ENCODE data around the gene SLC1A1. TPM values are rescaled to one million over a fixed set of nuclear protein-coding genes. Genes with fewer than 3 reads are reported as not detected.
"Not testable (repeated sequence)": the region's sequence is repeated elsewhere in the genome, so short reads cannot be mapped to it uniquely, and the experiment has no call there.

The SLC1A1 gene
- total RNA-seq, 2 donors from 2014 or later, result 2.5 to 4.2 TPM

DNA sequence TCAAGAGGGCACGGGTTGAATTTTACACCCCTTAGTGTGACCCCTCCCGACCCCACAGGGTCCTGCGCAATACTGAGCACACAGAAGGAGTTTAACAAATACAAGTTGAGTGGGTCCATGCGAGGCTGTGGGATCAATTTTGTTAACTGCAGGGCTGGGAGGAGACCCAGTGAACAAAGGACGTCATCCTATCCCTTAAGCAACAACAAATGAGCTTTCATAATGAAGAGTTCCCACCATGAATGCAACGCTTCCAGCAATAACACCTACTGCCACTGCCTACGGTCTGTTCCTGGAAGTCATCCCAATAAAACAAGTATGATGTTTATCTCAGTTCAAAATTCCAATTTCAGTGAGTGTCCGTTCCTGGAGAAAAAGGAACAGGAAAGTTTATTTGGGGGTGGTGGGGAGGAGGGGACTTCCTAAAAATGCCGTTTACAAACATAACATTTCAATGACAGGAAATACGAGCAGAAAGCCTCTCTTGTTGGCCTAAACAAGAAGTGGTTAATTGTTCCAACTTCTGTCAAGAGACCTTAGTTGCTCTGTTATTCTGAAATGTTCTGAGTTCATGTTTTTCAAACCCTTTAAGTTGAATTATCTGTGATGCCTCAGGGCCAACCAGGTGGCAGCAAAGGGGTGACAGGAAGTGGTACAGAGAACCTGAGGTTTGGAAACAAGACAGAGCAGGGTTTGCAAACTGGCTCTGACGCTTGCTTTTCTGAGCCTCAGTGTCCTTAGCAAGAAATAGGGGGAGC is 106.1 kb downstream of the SLC1A1 start:
- DNase-seq (ENCODE audit: low spot score), result no peak
- intact Hi-C loops (cut with DNase I), result no loop called here

DNA sequence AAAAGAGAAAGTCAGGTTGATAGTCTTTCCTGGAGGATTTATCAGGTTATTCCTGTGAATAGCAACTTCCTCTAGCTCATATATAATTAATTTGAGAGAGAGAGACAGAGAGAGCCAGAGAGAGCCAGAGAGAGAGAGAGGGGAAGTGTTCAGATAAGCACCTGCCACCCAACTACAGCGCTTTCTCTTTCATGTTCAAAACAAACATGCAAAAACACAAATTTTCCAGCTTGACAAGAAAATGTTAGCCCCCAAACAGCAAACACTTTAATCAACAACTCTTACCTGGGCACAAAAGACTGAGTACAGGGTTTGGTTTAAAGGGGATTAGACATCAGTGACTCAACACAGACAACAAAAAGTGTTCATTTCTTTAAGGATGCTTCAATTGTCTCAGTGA is 110.1 kb downstream of the SLC1A1 start:
- DNase-seq (ENCODE audit: low spot score), result no peak
- intact Hi-C loops (cut with DNase I), result no loop called here

DNA sequence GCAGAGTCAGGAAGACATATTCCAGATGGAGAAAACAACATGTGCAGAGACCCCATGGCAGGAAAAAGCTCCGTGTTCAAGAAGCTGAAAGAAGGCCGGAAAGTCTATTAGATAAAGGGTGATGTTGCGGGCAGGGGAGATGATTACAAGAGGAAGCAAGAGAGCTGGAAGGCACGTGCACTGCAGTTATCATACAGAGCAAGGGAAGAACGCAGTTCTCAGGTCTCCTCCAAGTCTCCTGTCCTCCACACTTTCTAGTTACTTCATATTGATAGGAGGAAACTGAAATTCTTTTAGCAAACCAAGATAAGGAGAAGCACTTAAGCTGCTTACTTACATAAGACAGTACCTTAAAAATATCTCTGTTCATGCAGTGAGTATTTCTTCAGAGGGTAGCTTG is 113.6 kb downstream of the SLC1A1 start:
- DNase-seq (ENCODE audit: low spot score), result no peak
- intact Hi-C loops (cut with DNase I), result no loop called here

DNA sequence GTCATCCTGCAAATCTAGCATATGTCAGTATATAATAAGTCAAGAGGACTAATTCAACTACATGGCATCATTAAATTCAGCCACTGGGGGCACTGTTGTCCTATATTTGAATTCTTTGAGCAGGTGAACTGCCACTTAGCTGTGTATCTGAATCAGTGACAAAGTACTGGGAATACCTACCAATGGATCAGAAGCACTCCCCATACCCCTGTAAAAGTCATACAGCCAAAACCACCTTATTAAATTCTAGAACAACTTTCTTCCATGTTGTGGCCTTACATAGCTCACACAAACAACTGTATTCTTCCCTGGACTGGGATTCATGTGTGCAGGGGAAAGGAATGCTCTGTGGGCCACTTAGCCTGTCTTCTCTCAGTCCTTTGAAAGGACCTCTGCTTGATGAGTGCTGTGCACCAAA is 114.4 kb downstream of the SLC1A1 start:
- DNase-seq (ENCODE audit: low spot score), result no peak
- intact Hi-C loops (cut with DNase I), result no loop called here

DNA sequence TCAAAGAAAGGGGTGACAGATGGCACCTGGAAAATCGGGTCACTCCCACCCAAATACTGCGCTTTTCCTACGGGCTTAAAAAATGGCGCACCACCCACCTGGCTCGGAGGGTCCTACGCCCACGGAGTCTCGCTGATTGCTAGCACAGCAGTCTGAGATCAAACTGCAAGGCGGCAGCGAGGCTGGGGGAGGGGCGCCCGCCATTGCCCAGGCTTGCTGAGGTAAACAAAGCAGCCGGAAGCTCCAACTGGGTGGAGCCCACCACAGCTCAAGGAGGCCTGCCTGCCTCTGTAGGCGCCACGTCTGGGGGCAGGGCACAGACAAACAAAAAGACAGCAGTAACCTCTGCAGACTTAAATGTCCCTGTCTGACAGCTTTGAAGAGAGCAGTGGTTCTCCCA is 115.8 kb downstream of the SLC1A1 start:
- DNase-seq (ENCODE audit: low spot score); intact Hi-C loops (cut with DNase I): not testable (repeated sequence)

DNA sequence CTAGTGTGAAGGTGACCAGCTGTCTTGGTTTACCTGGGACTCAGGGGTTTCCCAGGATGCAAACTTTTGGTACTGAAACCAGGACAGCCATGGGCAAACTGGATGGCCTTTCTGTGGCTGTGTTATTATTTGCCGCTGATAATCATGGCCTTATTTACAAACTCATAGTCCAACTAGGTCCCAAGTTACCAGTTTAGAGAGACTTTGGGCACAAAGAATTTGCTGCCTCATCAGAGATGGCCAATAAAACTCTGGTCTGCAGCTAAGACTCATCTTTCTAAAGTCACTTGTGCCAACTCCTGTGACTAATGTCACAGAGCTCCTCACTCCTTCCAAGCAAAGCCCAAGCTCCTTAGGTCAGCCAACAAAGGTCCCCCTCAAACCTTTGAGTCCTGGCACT is 124.4 kb downstream of the SLC1A1 start:
- intact Hi-C loops (cut with DNase I), result no loop called here
- DNase-seq (ENCODE audit: low spot score), result no peak

DNA sequence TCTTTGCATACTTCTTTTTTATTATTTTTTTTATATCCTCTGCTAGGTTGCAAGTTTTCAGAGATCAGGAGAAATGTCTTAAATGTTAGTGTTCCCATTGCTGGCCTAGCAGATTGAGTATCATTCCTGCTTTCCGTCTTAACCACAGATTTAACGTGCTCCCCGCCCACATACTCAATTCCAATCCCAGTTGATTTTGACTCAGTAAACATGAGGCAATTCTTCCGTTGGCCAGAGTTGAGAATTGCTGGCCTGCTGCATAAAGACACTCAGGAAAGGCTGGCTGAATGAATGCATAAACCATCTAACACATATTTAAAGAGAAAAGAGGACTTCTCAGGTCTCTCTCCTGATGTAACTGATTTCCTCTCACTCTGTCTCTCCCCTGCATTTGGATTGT is 125.0 kb downstream of the SLC1A1 start:
- DNase-seq (ENCODE audit: low spot score), result no peak

DNA sequence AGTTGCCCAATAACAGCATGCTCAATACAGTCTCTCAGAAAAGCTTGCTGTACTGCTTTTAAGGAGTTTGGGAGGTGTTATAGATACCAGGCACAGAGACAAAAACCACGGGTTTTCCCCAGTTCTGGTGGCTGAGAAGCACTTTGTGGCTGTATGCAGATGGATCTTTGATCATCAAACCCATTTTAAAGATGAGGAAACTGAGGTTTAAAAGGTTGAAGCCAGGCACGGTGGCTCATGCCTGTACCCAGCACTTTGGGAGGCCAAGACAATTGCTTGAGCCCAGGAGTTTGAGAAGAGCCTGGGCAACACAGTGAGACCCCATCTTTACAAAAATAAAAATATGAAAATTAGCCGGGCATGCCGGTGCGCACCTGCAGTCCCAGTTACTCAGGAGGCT is 125.5 kb downstream of the SLC1A1 start:
- DNase-seq (ENCODE audit: low spot score), result no peak
- intact Hi-C loops (cut with DNase I), result no loop called here

More for the DNA sequence above, 125.0 kb downstream of the SLC1A1 start:
- intact Hi-C loops (cut with DNase I), result no loop called here

DNA sequence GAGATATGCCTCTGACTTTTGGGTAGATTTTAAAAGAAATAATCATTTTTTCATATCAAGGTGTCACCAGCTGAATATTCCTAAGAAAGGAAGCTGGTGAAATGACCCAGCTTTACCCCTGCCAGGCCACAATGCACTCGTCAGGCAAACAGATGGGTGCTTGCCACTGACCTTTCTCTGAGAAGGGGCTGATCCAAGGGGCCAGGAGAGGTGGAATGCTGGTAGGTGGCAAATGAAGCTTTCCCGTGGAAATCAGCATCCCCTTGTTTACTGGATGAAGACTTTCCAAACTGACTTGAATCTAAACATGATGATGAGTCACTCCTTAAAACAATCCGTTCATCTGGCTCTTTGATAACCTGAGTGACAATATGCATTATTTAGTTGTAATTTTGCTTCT is 127.5 kb downstream of the SLC1A1 start:
- intact Hi-C loops (cut with DNase I), result no loop called here

DNA sequence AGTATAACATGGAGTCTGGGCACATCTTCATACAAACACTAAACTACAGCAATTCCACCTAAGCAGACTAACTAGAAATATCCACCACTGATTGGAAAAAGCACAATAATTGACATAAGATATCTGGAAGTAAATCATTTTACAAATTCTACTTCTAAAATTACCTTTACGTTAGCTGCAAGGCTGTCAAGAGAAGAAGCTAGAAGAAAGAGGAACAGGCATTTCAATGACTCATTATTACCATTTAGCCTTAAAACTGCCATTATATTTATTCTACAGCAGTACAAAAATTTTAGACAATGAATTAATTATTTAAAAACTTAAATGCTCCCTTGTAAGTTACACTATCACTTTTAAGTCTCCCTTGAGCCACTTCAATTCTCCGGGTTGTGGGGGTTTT is 128.4 kb downstream of the SLC1A1 start:
- no peak for DNase-seq (ENCODE audit: low spot score)
- intact Hi-C loops (cut with DNase I), result no loop called here

More for the DNA sequence above, 127.5 kb downstream of the SLC1A1 start:
- DNase-seq (ENCODE audit: low spot score), result no peak

DNA sequence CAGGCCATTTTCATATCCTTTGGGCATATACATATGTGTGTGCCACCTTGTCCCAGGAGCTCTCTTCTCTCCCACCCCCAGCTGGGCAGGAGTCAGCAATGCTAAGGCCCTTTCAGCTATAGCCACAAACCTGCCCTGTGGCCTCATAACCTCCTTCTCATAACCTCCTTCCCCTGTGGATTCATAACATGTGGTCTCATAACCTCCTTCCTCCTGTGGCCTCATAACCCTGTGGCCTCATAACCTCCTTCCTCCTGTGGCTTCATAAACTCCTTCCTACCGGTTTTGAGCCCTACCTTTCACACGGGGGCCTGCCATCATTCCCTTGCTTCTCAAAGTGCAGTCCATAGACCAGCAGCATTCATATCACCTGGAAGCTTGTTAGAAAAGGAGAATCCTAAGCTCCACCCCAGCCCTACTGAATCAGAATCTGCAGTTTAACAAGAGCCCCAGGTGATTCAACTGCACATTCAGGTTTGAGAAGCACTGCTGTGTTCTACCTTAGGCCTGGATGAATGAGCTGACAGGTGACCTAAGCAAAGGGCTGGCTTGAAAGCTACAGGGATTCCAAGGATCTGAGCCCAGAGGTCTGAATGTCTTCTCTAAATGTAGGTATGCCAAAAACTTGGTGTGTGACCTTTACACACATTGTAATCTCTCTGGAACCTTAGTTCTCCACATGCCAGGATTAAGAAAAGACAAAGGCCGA is 129.9 kb downstream of the SLC1A1 start:
- no peak for DNase-seq (ENCODE audit: low spot score)
- intact Hi-C loops (cut with DNase I), result no loop called here

DNA sequence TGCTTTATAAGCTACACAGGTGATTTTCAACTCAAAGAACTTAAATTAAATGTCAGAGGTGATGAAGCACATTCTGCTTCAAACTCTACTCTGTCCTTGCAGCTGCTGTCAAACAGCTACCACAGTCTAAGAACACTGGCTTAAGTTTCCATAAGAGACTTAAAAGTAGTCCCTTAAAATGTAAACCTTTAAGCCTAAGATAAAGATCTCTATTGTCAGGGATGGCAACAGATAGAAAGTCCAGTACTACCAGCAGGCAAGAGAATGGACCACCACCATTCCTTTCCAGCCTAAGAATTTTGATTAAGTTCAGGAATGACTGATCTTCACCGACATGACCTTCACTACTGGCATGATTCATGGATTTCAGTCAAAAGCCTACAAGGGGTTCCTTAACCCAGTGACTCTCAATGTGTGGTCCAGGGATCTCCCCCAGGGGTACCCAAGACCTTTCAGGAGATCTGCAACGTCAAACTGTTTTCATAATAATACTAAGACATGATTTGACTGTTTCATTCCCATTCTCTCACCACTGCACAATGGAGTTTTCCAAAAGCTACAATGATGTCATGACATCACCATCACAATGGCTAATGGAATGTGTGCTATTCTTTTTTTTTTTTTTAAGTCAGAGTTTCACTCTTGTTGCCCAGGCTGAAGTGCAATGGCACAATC is 130.8 kb downstream of the SLC1A1 start:
- no peak for DNase-seq (ENCODE audit: low spot score)
- intact Hi-C loops (cut with DNase I), result no loop called here

DNA sequence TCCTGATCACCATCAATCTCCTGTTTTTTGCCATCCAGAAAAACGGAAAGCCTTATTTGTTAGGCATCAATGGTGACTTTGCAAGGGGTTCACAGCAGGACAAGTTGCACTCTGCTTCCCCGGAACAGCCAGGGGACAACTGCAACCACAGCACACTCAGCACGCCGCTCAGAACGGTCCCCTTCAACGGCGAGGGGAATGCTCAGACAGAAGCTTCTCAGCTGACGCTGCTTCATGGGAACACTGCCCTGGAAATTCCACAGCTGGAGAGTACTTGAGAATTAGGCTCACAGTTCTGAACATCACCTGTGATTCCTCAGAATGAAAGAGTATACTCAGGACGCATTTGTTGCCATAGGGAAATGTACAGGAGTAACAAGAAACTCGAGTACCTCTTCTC is 131.7 kb downstream of the SLC1A1 start:
- intact Hi-C loops (cut with DNase I), result no loop called here
- no peak for DNase-seq (ENCODE audit: low spot score)

DNA sequence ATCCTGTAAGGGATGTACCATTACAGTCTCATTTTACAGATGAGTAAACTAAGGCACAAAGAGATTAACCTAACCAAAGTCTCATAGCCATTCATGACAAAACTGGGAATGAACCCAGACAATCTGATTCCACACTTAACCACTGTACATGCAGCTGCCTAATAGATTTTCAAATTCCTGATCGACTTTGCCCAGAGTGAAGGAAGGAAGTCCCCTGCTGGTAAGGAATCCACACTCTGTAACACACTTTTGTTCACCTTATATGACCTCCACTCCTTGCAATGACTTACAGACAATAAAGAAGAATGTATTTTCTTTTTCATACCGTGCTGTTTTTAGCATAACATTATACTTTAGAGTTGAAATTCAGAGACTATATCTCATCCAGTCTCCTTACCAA is 140.6 kb downstream of the SLC1A1 start:
- intact Hi-C loops (cut with DNase I), result loop anchor here in 1 of 2 donors (10.0 kb wide), 1 partner anchor 246 kb away; no protein-coding TSS in a partner anchor
- DNase-seq (ENCODE audit: low spot score), result no peak

Other genes starting within 250 kb of the SLC1A1 start
- gene GLIS3, start 190.4 kb upstream of the SLC1A1 start, total RNA-seq, result 10 to 100 TPM; 32.2 to 53.1 TPM
- 1 to 10 TPM; 4.3 to 4.9 TPM for gene PLPP6, start 171.8 kb downstream of the SLC1A1 start, total RNA-seq
- gene SPATA6L, start 176.0 kb downstream of the SLC1A1 start, total RNA-seq, result 1 to 10 TPM; 3.0 to 3.7 TPM
- gene CDC37L1, start 189.1 kb downstream of the SLC1A1 start, total RNA-seq, result 10 to 100 TPM; 36.2 to 39.7 TPM